PFSK-1 (cell line): ENCODE data around the gene HMGB4.

Source experiments
- FOXP2 ChIP-seq: optimal IDR thresholded peaks from 2 replicates; pipeline ENCODE3; 2011; ENCODE audit warnings: borderline replicate concordance, control low read depth, inconsistent platforms; ENCODE audit not compliant: insufficient read depth; ENCODE audit errors: extremely low read length, extremely low read depth
- SIN3A ChIP-seq: IDR thresholded peaks from 2 replicates; pipeline ENCODE4 v1.6.1; 2012; ENCODE audit warnings: mild to moderate bottlenecking, low read length, moderate library complexity, borderline replicate concordance; ENCODE audit not compliant: insufficient read depth
- TAF1 ChIP-seq: IDR thresholded peaks from 2 replicates; pipeline ENCODE4 v1.6.1; 2012; ENCODE audit warnings: low read length, control low read depth, borderline replicate concordance; ENCODE audit not compliant: insufficient read depth

DNA sequence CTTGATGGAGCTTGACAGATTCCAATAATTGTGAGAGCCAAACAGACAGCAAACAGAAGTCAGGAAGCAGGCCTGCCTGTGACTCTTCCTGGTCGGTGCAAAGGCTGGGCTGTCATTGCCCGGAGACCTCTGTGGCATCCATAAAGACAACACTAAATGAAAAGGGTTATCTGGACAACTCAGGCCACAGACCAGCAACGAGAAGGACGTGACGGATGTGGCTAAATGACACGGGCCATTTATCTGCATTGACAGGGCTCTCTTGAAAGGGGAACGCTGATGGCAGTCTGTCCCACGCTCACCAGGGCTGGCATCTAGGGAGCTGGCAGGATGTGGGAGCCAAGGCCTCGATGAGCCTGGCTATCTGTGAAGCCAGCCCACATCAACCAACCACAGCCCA lies 35.0 kb downstream of the HMGB4 start:
- TF ChIP-seq SIN3A, result no peak
- no peak for TF ChIP-seq FOXP2
- TF ChIP-seq TAF1, result no peak
